NK-92 (cell line): Measurements from ENCODE around the gene PRH1.

Source experiments
- DNase-seq: peaks from one replicate; lab custom pipeline; 2025; ENCODE audit not compliant: unreplicated experiment; lab: John Stamatoyannopoulos, UW

Gene PRH1

GRCh38 chr12:10842862-10843261, 41.2 kb downstream of the PRH1 start:
- DNase-seq: no peak

GRCh38 chr12:10838461-10838860, 45.6 kb downstream of the PRH1 start:
- DNase-seq: no peak
